Hematopoietic multipotent progenitor cell treated with erythropoietin and hydrocortisone succinate and interleukin-3 and kit ligand, for 4 days (in vitro differentiated cells): ENCODE data around the gene SLC5A7.

Experiments
- DNase-seq: peaks from one replicate; pipeline ENCODE4 v3.0.0-alpha.2; 2015

SLC5A7 gene

DNA sequence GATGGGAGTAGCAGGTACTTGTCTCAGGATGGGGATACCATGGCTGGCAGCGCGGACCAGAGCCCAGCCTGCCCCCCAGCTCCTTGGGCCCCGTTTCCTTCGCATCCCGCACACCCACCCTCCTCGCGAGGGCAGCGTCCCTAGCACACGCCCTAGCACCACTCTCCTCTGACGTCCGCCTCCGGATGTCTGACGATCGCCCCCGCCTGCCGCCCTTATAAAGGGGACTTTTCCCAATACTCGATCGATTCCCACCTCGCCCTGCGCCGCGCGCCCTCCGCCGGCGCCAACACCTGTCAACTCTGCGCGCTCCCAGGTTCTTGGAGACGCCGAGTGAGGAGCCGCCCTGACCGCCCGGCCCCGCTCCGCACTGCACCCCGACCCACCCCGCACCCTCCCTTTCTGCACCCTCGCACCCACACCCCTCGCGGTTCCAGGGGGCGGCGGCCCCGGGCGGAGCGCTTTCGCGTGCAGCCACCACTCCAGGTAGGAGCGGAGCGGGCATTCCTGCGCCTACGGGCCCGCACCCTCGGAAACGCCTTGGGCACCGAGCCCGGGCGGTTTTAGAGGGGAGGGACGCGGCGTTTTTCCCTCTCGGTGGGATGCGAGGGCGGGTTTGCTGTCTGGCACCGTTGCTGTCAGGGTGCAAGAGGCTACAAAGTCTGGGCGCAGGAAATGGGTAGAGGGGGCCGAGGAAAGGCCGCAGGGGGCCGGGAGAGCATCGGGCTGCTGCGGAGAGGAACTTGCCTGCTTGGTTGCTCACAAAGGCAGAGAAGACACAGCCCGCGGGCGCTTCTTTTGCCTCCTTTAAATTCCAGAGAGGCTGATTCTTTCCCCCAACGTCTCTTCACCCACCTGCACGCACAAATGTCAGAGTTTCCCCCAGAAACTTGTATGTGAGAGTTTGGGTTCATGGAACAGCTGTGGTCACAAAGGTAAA lies at the start of gene SLC5A7:
TSS of gene SLC5A7 (plus strand) at position 247 of the 940 bp plus-strand sequence. CDS start 1,632 bp downstream, outside the sequence.
- peak; percentile 1 for DNase-seq

DNA sequence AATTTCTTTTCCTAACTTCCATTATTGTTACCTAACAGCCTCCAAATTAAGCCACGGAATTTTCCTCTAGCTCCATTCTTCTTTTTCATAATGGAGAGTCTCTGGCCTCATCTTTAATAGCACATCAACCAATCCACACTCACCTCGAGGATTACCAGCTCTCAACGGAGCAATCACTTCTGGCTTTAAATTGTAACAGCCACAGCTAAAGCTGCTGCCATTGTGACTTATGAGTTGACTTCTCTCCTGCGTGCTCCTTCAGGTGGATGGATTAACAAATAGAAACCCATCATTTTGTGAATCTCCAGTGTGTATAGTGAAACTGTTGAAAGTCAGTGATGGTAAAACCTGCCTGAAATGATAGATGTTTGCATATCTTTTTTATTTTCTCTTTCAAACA lies 24.9 kb upstream of the SLC5A7 start:
- DNase-seq: no peak

DNA sequence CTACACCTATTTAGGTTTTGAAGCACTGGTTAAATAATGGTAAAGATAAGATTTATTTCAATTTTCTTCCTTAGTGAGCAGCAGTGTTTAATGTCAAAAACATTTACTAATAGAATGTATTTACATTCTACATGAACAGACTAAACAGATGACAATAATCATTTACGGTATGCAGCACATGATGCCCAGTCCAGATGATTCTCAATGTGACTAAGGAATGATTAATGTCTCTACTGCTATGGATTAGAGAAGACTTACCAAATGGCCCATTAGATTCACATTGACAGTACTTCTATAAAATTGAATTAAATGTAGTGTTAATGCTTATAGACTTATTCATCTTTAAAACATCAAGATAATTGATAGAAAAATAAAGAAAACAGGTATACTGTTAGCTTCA lies 22.1 kb upstream of the SLC5A7 start:
- DNase-seq: no peak

- DNase-seq: no peak
These were observed 1.6 kb upstream of the SLC5A7 start for GRCh38 chr2:107984707-107985106.

DNA sequence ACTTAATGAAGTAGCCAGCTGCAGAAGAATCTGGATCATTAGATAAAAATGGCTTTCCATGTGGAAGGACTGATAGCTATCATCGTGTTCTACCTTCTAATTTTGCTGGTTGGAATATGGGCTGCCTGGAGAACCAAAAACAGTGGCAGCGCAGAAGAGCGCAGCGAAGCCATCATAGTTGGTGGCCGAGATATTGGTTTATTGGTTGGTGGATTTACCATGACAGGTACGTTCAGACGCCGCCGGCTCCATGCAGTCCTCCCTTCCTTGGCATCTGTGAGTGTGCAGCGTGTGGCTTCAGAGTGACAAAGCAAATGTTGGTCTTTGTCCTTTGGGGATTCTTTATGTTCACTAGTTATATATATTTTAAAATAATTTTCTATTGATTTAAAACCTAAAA lies 1.8 kb downstream of the SLC5A7 start:
- DNase-seq: no peak

DNA sequence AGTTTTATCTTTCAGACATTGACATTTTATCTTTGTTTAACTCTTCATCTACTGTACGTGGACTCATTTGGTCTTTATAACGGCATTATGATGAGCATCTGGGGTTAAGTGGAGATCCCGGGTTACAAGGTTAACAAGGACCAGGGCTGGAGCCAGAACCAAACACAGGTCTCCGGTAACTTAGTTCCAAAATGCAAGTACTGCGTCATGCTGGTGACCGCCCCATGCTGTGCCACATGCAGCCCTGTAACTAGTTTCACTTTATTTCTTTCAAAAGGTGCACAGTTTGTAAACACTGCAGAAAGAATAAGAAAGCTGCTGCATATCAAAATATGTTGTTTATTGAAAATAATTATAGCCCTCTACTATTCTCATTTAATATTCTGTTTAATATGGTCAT lies 3.1 kb downstream of the SLC5A7 start:
- DNase-seq: no peak

- DNase-seq: no peak
These were observed 4.4 kb downstream of the SLC5A7 start for GRCh38 chr2:107990718-107991117.

DNA sequence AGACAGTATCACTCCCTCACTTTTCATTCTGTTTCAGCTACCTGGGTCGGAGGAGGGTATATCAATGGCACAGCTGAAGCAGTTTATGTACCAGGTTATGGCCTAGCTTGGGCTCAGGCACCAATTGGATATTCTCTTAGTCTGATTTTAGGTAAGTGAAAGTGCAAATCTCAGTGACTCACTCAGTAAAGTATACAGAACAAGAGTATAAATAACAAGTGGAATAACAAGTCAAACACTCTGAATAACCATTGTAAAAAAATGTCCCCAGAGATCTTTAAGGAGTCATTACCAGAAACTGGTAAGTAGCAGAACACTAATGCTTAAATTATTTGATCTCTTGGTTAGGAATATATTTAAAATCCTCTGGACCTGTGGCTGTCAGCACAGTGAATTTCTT lies 5.7 kb downstream of the SLC5A7 start:
- DNase-seq: no peak

DNA sequence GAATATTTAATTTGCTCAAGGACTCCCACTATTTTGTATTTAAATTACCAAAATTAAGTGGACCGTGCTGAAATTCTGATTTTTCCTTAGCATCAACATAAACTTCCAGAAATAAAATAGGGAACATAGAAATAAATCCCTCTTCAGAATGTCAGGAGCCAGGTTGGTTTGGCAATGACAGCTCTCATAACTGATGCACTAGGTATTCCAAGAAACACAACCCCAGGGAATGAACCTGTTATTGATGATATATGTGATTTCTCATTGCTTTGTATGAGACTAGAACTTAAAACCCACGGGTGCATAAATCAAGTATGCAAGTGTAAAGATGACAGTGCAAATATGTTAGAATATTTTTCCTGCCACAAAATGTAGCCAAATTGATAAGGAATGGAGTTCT lies 12.8 kb downstream of the SLC5A7 start:
- DNase-seq: no peak

GRCh38 chr2:108010912-108011591 lies 24.7 kb downstream of the SLC5A7 start:
- no peak for DNase-seq

GRCh38 chr2:108013305-108013704 lies 27.0 kb downstream of the SLC5A7 start:
- no peak for DNase-seq

DNA sequence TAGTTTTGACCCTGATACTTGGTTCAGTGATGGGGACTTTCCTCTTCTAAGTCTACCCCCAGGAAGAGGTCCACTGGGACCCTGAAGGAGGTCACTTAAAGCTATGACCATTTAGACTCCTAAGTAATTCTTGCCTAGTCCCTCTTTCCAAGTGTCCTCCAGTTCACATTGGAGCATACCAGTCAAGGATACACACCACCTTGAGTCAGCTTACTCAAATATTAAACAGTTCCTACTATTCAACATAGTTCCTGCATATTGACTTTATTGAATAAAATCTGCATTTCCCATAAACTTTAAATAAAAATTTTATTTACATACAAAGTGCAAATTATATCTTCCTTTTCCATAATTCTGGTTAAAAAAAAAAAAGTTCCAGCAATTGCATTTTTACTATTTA lies 36.3 kb downstream of the SLC5A7 start:
- no peak for DNase-seq

- DNase-seq: no peak
These were observed 37.5 kb downstream of the SLC5A7 start for GRCh38 chr2:108023776-108024175.

GRCh38 chr2:108026092-108026794 lies 39.9 kb downstream of the SLC5A7 start:
- no peak for DNase-seq

- no peak for DNase-seq
These were observed 43.2 kb downstream of the SLC5A7 start for GRCh38 chr2:108029496-108029895.

DNA sequence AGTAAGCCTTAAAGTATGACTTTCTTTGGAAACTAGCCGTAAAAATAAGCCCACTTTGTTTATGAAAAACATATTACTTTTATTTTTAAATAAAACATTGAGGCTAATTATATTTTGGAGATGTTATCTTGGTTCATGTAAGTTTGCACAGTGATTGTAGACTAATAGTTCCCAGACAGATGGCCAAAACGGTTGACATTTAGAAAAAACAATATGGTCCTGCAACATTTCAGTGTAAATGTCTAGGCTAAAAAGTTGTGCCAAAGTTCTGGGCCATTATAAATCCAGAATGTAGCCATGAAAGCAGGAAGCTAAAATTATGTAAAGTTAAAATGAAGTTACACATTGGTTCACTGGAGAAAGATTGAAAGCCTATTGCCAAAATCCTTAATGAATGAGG lies 43.6 kb downstream of the SLC5A7 start:
- DNase-seq: no peak

- DNase-seq: no peak
These were observed 45.2 kb downstream of the SLC5A7 start for GRCh38 chr2:108031471-108031941.

- peak; percentile 2 for DNase-seq
These were observed 48.5 kb downstream of the SLC5A7 start for GRCh38 chr2:108034843-108035242.

- no peak for DNase-seq
These were observed 62.4 kb downstream of the SLC5A7 start for GRCh38 chr2:108048752-108049151.

- no peak for DNase-seq
These were observed 72.3 kb downstream of the SLC5A7 start for GRCh38 chr2:108058576-108059137.

GRCh38 chr2:108061439-108062042 lies 75.2 kb downstream of the SLC5A7 start:
- no peak for DNase-seq
